Lower lobe of right lung (tissue), 2 donors: ENCODE results near the gene GNG2. TPM values are rescaled to one million over a fixed set of nuclear protein-coding genes. Genes with fewer than 3 reads are reported as not detected.

Experiments used
- ATAC-seq, 2 donors: fragments of 200-7000 bp; cut with Tn5 transposase; one replicate each; pipeline ENCODE4 v1.9.1; 2020 to 2022; ENCODE audit warnings: mild to moderate bottlenecking in 2 of 2, moderate library complexity in 2 of 2
- DNase-seq: peaks from one replicate; pipeline ENCODE4 v3.0.0-alpha.2; 2020
- H3K27ac ChIP-seq: fragments of 200-600 bp; one replicate; pipeline ENCODE4 v1.8.0; 2022
- H3K27me3 ChIP-seq: fragments of 200-600 bp; one replicate; pipeline ENCODE4 v1.8.0; 2022; ENCODE audit warnings: low read depth
- H3K36me3 ChIP-seq: fragments of 200-600 bp; one replicate; pipeline ENCODE4 v1.8.0; 2022; ENCODE audit warnings: mild to moderate bottlenecking
- H3K4me1 ChIP-seq: fragments of 200-600 bp; one replicate; pipeline ENCODE4 v1.8.0; 2022
- H3K4me3 ChIP-seq: fragments of 200-600 bp; one replicate; pipeline ENCODE4 v1.8.0; 2022; ENCODE audit warnings: mild to moderate bottlenecking
- H3K9me3 ChIP-seq: fragments of 200-600 bp; one replicate; pipeline ENCODE4 v1.8.0; 2022
- intact Hi-C: fragments of 100-400 bp; cut with DNase I; formaldehyde crosslinking; loops from one replicate; pipeline ENCODE4 v1.11.0; 2022
- total RNA-seq: library from RNA; stranded (reverse); fragmentation: NEBNext Ultra II Directional; extraction: Animal tissue kit (Norgen Biotek cat#: 25700); gene quantifications from one replicate; pipeline ENCODE4 v1.2.1, GENCODE V29; 2021
- TF ChIP-seq, protein P1 (sequence below): fragments of 200-600 bp; IDR thresholded peaks from one replicate; pipeline ENCODE4 v1.8.0; 2022; ENCODE audit warnings: antibody characterized with exemption, mild to moderate bottlenecking
- donor health status: DM: no; HTN: yes; CAD: no; lungs with severe emphysema.

GNG2 gene
- total RNA-seq, 1 donor from 2014 or later: 23.8 TPM

DNA sequence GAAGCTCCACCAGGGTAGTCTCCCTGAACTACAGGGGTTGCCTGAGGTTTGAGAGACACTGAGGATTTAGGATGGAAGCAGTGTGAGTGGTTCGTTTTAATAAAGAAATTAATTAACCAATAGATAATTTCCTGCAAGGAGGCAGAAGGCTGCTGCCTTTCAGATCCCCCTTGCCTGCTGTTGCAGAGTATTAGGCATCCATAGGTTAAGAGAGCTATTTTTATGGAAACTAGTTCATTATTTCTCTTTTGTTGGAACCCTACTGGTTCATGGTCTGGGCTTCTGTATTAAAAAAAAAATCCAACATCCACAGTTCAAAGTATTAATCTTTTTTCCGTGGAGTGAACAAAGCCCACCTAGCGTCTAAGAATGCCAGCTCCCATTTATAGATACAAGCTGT, 78.4 kb downstream of the GNG2 start:
- no peak for DNase-seq
- intact Hi-C loops: no loop called here

DNA sequence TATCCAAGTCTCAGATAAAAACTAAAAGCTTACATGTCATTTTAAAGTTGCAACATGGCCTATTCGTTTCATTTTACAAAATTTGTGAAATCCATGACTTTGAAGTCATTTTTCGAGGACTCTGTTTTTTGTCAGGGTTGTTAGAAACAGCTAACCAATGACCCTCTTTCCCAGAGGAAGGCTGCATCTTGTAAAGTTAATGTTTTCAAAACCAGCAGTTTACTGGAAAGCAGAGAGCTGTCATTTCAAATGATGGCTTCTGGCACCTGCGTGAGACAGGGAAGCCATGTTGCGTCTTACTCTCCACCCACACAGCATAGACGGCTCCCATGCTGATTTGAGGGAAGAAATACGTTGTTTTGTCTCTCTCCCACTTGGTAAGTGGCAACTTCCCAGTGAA, 78.8 kb downstream of the GNG2 start:
- ATAC-seq (no peak), DNase-seq (no peak)
- no peaks in the 10 kb centered on the region for H3K27me3 ChIP-seq
- TF ChIP-seq, protein P1, sequence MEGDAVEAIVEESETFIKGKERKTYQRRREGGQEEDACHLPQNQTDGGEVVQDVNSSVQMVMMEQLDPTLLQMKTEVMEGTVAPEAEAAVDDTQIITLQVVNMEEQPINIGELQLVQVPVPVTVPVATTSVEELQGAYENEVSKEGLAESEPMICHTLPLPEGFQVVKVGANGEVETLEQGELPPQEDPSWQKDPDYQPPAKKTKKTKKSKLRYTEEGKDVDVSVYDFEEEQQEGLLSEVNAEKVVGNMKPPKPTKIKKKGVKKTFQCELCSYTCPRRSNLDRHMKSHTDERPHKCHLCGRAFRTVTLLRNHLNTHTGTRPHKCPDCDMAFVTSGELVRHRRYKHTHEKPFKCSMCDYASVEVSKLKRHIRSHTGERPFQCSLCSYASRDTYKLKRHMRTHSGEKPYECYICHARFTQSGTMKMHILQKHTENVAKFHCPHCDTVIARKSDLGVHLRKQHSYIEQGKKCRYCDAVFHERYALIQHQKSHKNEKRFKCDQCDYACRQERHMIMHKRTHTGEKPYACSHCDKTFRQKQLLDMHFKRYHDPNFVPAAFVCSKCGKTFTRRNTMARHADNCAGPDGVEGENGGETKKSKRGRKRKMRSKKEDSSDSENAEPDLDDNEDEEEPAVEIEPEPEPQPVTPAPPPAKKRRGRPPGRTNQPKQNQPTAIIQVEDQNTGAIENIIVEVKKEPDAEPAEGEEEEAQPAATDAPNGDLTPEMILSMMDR: no peak
- intact Hi-C loops: no loop called here
- H3K27ac ChIP-seq: no peak overlapping the region
- no peak overlapping the region for H3K4me3 ChIP-seq
- no peaks in the 10 kb centered on the region for H3K4me1 ChIP-seq
- no peaks in the 10 kb centered on the region for H3K36me3 ChIP-seq
- no peaks in the 10 kb centered on the region for H3K9me3 ChIP-seq

More for the DNA sequence above, 78.4 kb downstream of the GNG2 start:
- Histone ChIP-seq H3K27ac (no peak overlapping the region), H3K4me1 (no peaks in the 10 kb centered on the region), H3K27me3 (no peaks in the 10 kb centered on the region), H3K4me3 (no peak overlapping the region), H3K9me3 (no peaks in the 10 kb centered on the region), H3K36me3 (no peaks in the 10 kb centered on the region)
- no peak for ATAC-seq
- TF ChIP-seq, protein P1: no peak

DNA sequence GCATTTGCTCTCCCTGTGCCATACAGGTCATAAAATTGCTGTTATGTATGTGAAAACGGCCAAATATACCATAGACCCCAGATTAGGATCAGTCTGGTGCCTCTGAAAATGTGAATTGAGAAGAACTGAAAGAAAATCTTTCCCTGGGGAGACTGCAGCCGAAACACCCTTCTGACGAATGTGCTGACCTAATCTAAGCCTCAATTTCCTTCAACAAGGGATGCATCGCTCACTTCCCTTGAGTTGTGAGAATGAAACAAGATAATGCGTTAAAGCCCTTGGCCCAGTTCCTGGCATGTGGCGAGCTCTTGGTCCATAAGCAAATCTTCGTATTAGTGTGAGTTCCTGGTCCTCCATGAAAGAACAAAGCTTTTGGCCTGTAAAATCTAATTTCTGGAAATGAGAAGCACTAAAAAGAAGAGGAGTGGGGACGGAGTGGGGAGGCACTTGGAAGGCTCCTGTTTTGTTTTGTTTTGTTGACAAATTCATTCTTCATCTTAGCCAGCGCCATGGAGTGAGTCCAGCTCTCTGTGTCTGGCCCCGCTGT, 79.4 kb downstream of the GNG2 start:
- H3K27me3 ChIP-seq: no peaks in the 10 kb centered on the region
- TF ChIP-seq, protein P1: no peak
- H3K9me3 ChIP-seq: no peaks in the 10 kb centered on the region
- no peaks in the 10 kb centered on the region for H3K36me3 ChIP-seq
- no peak overlapping the region for H3K27ac ChIP-seq
- intact Hi-C loops: no loop called here
- no peak for ATAC-seq
- H3K4me3 ChIP-seq: no peak overlapping the region
- H3K4me1 ChIP-seq: no peaks in the 10 kb centered on the region
- DNase-seq: no peak

DNA sequence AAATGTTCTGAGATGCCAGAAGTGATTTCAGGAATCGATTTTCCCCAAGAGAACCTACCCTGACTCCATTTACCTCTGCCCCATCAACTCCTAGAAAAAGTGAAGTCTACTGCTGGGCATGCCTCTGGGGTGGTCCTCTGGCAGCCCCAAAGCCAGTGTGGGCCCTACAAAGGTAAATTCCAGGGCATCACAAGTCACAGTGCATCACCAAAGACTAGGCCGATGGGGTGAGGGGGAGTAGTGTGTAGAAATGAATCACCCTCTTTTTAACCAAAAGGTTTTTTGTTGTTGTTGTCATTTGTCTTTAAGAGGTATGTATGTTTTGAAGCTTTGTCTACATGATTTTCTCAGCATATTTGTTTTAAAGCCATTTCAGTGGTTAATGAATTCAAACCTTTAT, 82.6 kb downstream of the GNG2 start:
- TF ChIP-seq, protein P1: no peak
- Histone ChIP-seq H3K27ac (no peak overlapping the region), H3K4me1 (no peaks in the 10 kb centered on the region), H3K27me3 (no peaks in the 10 kb centered on the region), H3K4me3 (no peak overlapping the region), H3K9me3 (no peaks in the 10 kb centered on the region), H3K36me3 (no peaks in the 10 kb centered on the region)
- DNase-seq (no peak), ATAC-seq (no peak)
- intact Hi-C loops: no loop called here

DNA sequence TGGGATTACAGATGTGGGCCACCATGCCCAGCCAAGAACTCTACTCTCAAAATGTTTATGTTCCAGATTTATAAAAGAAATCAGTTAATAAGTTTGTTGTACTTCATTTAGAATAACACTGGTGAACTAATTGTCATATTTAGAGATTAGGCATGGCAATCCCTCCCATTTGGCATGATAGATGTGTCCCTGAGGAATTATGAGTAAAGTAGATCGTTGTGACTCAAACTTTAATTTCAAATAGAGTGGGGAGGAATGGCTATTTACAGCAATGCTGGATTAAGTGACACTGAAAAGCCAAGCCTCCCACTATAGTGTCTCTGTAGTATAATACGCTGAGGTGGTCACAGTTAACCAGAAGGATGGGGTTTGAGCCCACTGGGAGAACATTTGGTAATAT, 89.6 kb downstream of the GNG2 start:
- intact Hi-C loops: no loop called here

More for the DNA sequence above, 89.6 kb downstream of the GNG2 start:
- Histone ChIP-seq H3K36me3 (peaks cover 12% of the 10 kb centered on the region), H3K4me1 (no peaks in the 10 kb centered on the region), H3K4me3 (no peak overlapping the region), H3K27me3 (no peaks in the 10 kb centered on the region), H3K27ac (no peak overlapping the region), H3K9me3 (no peaks in the 10 kb centered on the region)
- no peak for ATAC-seq
- no peak for DNase-seq
- TF ChIP-seq, protein P1: no peak
